ENCODE data around the gene ZNF135.

The ZNF135 gene

GRCh38 chr19:58045411-58046050, 13.6 kb upstream of the ZNF135 start:
- H3K4me3 ChIP-seq (ENCODE audit: low read depth, low read length), result no peak overlapping the region
- in situ Hi-C loops (cut with HindIII; ENCODE audit: low sequenced_read_pairs), result no loop called here
- TF ChIP-seq, protein P1, sequence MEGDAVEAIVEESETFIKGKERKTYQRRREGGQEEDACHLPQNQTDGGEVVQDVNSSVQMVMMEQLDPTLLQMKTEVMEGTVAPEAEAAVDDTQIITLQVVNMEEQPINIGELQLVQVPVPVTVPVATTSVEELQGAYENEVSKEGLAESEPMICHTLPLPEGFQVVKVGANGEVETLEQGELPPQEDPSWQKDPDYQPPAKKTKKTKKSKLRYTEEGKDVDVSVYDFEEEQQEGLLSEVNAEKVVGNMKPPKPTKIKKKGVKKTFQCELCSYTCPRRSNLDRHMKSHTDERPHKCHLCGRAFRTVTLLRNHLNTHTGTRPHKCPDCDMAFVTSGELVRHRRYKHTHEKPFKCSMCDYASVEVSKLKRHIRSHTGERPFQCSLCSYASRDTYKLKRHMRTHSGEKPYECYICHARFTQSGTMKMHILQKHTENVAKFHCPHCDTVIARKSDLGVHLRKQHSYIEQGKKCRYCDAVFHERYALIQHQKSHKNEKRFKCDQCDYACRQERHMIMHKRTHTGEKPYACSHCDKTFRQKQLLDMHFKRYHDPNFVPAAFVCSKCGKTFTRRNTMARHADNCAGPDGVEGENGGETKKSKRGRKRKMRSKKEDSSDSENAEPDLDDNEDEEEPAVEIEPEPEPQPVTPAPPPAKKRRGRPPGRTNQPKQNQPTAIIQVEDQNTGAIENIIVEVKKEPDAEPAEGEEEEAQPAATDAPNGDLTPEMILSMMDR (IDR thresholded peaks at IDR 0.05; ENCODE audit: low read depth, low read length), result no peak
- DNase-seq (ENCODE audit: low read depth, low spot score), result no peak

GRCh38 chr19:58046856-58047255, 12.2 kb upstream of the ZNF135 start:
- in situ Hi-C loops (cut with HindIII; ENCODE audit: low sequenced_read_pairs), result no loop called here
- no peak overlapping the region for H3K4me3 ChIP-seq (ENCODE audit: low read depth, low read length)

GRCh38 chr19:58047672-58048071, 11.4 kb upstream of the ZNF135 start:
- TF ChIP-seq, protein P1 (IDR thresholded peaks at IDR 0.05; ENCODE audit: low read depth, low read length), result no peak
- in situ Hi-C loops (cut with HindIII; ENCODE audit: low sequenced_read_pairs), result no loop called here
- no peak overlapping the region for H3K4me3 ChIP-seq (ENCODE audit: low read depth, low read length)
- no peak for DNase-seq (ENCODE audit: low read depth, low spot score)

More at GRCh38 chr19:58046856-58047255, 12.2 kb upstream of the ZNF135 start:
- TF ChIP-seq, protein P1 (IDR thresholded peaks at IDR 0.05; ENCODE audit: low read depth, low read length), result no peak
- DNase-seq (ENCODE audit: low read depth, low spot score), result no peak

- TF ChIP-seq, protein P1 (IDR thresholded peaks at IDR 0.05; ENCODE audit: low read depth, low read length), result no peak
- no peak overlapping the region for H3K4me3 ChIP-seq (ENCODE audit: low read depth, low read length)
- in situ Hi-C loops (cut with HindIII; ENCODE audit: low sequenced_read_pairs), result no loop called here
- DNase-seq (ENCODE audit: low read depth, low spot score), result no peak
Observed at GRCh38 chr19:58052256-58052655, 6.8 kb upstream of the ZNF135 start.

- H3K4me3 ChIP-seq (ENCODE audit: low read depth, low read length), result no peak overlapping the region
- in situ Hi-C loops (cut with HindIII; ENCODE audit: low sequenced_read_pairs), result no loop called here
- TF ChIP-seq, protein P1 (IDR thresholded peaks at IDR 0.05; ENCODE audit: low read depth, low read length), result no peak
- no peak for DNase-seq (ENCODE audit: low read depth, low spot score)
Observed at GRCh38 chr19:58053480-58054156, 5.5 kb upstream of the ZNF135 start.

- in situ Hi-C loops (cut with HindIII; ENCODE audit: low sequenced_read_pairs), result no loop called here
- TF ChIP-seq, protein P1 (IDR thresholded peaks at IDR 0.05; ENCODE audit: low read depth, low read length), result no peak
- no peak for DNase-seq (ENCODE audit: low read depth, low spot score)
- H3K4me3 ChIP-seq (ENCODE audit: low read depth, low read length), result peak overlapping the region; percentile 9
Observed at GRCh38 chr19:58054901-58055874, 3.9 kb upstream of the ZNF135 start.
